HFF-Myc (cell line): ENCODE results near the gene ALG1.
A peak's percentile ranks its signal among the peaks of the same experiment; 100 is the strongest.

Source experiments
- DNase-seq: peaks from one replicate; pipeline ENCODE4 v3.0.0-alpha.2; 2011; ENCODE audit warnings: low read depth; ENCODE audit errors: extremely low read depth
- H3K4me3 ChIP-seq: replicated peaks from 2 replicates; pipeline ENCODE4 v1.5.1; 2011; ENCODE audit warnings: low read depth, mild to moderate bottlenecking, control low read depth, low read length
- CTCF ChIP-seq: IDR thresholded peaks from 2 replicates; pipeline ENCODE4 v1.5.1; 2012; ENCODE audit warnings: mild to moderate bottlenecking, low read depth, low read length, control low read depth; ENCODE audit errors: missing control alignments

ALG1 gene

GRCh38 chr16:5027575-5028235 is 43.9 kb upstream of the ALG1 start:
- no peak for DNase-seq
- no peak for TF ChIP-seq CTCF
- no peak overlapping the region for H3K4me3 ChIP-seq

- H3K4me3 ChIP-seq = no peak overlapping the region
- TF ChIP-seq CTCF = no peak
- DNase-seq = no peak
Measured at GRCh38 chr16:5028950-5029475, 42.6 kb upstream of the ALG1 start.

GRCh38 chr16:5030251-5030870 is 41.3 kb upstream of the ALG1 start:
- DNase-seq = no peak
- no peak overlapping the region for H3K4me3 ChIP-seq
- no peak for TF ChIP-seq CTCF

- no peak for DNase-seq
- no peak overlapping the region for H3K4me3 ChIP-seq
- TF ChIP-seq CTCF = no peak
Measured at GRCh38 chr16:5031601-5032000, 40.0 kb upstream of the ALG1 start.

GRCh38 chr16:5032748-5033167 is 38.9 kb upstream of the ALG1 start:
- no peak for DNase-seq
- TF ChIP-seq CTCF = no peak
- H3K4me3 ChIP-seq = peak overlapping the region; percentile 74

GRCh38 chr16:5033256-5034166 is 38.1 kb upstream of the ALG1 start, which contains the start of gene NAGPA:
Gene NAGPA (minus strand): TSS chr16:5033935. CDS start chr16:5033914, 21 bp downstream.
- no peak for DNase-seq
- no peak for TF ChIP-seq CTCF
- H3K4me3 ChIP-seq = peak within 1 kb of the TSS; percentile 74
